DMS153 (cell line): ENCODE results near the gene C2CD4A.
A peak's percentile ranks its signal among the peaks of the same experiment; 100 is the strongest.

Experiments
- DNase-seq: peaks from one replicate; lab custom pipeline; 2025; lab: John Stamatoyannopoulos, UW

Gene C2CD4A

DNA sequence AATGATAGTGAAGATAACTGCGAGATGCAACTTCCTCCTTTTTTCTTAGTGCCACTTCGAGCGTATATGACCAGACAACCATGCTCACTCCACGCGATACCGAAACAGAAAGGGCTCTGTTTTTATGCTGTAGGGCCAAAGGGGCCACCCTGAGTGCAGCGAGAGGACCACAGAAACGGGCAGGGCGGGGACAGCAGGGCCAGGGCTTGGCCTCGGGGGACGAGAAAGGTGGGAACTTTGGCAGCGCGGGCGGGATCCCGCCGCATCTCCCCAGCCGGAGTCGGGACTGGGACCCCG lies 7.0 kb upstream of the C2CD4A start:
- no peak for DNase-seq

DNA sequence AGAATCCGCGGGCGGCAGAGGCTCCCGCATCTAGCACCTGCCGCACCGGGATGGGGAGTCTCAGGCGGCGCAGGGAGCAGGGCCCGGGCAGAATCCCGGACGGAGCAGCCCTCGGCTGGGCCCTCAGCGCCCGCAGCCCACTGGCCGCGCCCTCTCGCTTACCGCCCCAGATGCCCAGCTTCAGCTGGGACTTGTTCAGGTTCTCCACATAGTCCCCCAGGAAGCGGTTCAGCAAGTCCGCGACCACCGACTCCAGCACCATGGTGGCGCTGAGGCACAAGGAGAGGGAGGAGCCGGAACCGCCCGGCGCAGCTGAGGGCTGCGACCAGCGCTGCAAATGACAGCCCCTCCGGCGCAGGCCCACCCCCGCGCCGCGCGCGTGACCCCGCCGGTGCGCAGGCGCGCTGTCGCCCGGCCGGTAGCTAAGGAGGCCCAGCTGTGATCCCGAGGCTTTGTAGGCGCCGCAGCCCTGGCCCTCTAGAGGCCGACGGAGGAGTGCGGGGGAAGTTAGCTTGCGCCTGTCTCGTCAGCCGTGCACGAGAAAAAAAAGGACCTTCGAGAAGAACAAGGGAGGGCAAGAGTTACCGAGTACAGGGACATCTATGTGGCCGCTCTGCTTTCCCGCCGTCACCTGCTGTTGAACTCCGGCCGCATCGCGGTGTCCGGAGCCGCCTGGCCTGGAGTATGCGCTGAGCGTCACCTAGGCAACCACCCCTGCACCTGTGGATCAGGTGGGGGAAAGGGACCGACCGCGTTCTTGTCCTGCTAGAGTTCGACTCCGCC lies 6.5 kb upstream of the C2CD4A start, which contains the start of gene VPS13C:
VPS13C (minus strand) TSS at position 335 of the 783 bp plus-strand sequence; CDS start at position 262, 73 bp downstream.
- peak; percentile 63 for DNase-seq

DNA sequence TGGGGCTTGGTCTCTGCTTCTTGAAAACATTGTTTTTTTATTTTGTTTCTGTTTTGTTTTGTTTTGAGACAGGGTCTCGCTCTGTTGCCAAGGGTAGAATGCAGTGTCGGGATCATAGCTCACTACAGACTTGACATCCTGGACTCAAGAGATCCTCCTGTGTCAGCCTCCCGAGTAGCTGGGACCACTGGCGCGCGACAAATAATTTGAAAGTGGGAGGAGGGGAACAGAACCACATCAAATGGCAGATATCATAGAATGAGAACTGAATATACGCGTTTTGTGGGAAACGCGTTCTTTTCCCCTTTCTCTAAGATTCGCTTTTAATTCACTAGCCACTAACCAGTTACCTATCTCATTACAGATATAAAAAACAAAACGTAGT lies 5.9 kb upstream of the C2CD4A start:
- no peak for DNase-seq

DNA sequence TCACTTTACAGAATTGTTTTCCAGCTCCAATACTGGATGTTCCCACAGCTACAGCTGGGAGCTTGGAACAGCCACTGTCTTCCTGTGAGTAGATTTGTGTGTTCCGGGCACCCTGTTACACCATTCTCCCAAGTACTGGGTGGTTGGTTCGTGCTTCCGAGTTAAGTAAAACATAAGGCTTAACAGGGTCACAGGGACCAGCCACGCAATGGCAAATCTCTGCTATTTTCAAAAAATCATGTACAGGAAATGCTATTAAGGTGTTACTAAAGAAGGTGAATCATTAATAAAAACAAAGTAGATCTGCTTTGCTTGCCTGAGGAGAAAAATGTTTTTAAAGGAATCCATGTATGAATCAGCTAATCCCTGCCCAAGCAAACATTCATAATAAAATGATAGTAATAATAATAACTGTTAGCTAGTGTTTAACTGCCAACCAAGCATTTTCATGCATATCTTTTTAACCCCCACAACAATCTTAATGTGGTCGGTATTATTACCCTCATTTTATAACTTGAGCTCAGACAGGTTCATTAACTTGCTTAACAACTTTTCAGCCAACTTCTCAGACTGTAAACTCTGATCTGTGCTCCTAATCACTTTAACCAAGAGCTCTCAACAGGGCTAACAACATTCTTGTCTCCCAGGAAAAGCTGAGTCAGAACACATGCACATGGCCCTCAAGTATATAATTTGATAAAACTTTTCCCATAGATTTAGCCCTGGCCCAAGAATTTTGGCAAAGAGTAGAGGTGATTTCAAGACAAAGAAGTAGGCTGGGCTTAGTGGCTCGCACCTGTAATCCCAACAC lies 2.7 kb upstream of the C2CD4A start:
- DNase-seq = no peak

DNA sequence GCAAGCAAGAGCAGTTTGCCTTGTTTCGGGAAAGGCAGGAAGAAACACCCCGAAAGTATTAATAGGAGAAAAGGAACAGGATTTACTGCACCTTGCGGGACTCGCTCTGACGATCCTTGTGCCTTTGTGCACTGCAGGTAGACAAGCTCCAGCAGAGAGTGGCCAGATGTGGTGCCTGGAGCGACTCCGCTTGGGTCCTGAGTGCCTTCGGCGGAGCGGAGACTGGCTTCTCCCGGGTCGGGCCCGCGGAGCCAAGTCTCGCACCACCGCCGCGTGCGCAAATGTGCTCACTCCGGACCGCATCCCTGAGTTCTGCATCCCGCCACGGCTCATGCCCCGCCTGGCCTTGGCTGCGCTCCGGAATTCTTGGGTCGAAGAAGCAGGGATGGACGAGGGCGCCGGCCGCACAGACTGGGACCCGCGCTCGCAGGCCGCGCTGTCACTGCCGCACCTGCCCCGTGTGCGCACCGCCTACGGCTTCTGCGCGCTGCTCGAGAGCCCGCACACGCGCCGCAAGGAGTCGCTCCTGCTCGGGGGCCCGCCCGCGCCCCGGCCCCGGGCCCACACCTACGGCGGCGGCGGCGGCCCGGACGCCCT lies 769 bp downstream of the C2CD4A start:
- DNase-seq = no peak

DNA sequence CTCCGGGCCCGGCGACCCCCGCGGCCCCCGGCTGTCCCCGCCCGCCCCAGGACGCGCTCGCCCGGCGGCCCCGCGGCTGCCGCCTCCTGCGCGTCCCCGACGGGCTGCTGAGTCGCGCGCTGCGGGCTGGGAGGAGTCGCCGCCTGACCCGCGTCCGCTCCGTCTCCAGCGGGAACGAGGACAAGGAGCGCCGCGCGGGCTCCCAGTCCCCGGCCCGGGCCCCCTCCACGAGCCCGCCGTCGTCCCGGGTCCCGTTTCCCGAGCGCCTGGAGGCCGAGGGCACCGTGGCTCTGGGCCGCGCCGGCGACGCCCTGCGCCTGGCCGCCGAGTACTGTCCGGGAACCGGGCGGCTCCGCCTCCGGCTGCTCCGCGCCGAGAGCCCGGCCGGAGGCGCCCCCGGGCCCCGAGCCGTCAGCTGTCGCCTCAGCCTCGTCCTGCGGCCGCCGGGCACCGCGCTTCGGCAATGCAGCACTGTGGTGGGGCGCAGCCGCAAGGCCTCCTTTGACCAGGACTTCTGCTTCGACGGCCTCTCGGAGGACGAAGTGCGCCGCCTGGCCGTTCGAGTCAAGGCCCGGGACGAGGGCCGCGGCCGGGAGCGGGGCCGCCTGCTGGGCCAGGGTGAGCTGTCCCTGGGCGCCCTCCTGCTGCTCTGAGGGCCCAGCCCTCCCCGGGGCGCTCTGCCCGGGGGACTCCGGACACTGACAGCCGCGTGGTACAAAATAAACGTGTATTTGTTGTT lies 1.5 kb downstream of the C2CD4A start:
- no peak for DNase-seq

DNA sequence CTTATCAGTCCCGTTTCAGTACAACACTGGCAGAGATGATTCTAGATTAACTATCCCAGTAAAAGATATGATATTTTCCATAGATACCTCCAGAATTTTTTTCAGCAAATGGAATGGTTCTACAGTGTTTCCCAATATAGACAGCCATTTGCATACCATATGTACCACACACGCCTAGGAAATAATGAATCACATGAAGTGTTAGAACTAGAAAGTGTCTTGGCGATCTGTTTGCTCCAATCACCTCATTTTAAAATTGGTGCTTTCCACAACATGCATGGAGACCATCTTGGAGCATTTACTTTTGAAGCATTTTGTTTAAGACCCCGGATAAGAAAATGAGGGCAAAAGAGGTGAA lies 2.0 kb downstream of the C2CD4A start:
- no peak for DNase-seq

DNA sequence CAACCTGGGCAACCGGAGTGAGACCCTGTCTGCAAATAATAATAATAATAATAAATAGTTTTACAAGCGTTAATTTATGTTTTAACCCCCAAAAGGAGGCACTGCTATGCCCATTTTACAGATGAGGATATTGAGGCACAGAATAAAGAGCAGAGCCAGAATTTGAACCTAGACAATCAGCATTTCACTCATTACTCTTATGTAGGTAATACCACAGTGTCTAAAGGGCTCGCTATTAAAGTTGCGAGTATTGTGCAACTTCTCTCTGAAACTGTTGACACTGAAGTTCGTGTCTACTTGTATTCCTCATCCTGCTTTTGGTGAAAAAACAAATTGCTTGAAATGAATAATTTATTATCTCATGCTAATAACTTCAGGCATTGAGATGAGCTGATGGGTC lies 2.8 kb downstream of the C2CD4A start:
- DNase-seq = no peak

DNA sequence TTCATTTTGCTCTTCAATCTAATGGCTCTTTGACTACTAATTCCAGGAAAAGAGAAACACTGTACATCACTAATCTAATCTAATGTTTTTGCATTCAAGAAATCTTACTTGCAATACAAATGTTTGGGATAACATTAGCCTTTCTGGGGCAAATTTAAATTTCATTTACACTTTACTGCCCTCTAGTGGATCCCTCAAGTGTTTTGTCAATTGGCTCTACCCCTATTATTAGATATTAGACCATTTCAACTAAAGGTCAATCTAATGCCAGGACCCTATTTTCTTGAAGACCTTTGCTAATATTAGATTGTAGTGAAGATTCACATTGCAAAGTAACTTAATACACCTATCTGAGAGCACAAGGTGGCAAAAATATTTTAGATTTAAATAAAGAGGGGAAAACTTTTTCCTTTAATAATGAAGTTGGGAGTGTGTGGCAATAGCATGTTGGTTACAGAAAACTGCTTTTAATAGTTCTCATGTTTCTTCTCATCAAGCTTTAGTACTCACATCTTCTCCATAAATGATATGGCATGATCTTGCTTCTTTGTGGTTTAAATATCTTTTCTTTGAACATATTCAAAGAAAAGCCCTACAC lies 5.0 kb downstream of the C2CD4A start:
- no peak for DNase-seq

DNA sequence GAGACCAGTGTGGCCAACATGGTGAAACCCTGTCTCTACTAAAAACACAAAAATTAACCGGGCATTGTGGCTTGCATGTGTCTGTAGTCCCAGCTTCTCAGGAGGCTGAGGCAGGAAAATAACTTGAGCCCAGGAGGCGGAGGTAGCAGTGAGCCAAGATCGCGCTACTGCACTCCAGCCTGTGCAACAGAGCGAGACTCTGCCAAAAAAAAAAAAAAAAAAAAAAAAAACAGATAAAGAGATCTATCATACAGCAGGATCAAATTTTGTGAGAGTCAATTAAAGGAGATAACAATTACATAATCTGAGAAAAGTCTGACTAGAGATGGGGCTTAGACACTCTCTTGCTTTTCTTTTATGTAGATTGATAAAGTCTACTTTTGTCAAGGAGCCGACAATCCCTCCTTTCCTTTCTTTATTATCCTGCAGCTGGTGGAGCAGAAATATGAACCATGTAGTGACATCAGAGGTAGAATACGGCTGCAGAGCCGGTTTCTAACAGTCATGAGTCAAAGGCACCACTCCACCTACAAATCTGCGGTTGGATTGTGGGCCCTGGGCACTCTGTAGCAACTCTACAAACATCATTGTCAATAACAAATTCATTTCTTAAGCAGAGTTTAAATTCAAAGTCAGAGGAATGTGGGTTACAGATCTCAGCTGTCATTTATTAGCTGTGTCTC lies 9.0 kb downstream of the C2CD4A start:
- DNase-seq = peak; percentile 36

DNA sequence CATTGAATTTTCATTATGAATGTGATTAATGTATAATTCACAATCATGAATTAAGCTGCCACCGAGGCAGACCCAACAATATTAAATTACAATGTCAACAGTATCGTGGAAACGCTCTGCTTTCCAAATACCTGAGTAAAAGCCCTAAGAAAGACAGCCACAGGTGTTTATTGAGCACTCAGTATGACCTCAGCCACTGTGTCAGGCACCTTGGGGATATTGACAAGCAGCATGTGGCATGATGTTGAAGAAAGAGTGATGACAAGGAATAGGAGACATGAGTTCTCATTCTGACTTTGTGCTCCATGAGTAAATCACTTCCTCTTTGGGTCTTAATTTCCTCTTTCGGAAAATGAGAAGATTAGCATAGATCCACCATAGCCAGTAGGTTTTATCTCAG lies 12.8 kb downstream of the C2CD4A start:
- no peak for DNase-seq

DNA sequence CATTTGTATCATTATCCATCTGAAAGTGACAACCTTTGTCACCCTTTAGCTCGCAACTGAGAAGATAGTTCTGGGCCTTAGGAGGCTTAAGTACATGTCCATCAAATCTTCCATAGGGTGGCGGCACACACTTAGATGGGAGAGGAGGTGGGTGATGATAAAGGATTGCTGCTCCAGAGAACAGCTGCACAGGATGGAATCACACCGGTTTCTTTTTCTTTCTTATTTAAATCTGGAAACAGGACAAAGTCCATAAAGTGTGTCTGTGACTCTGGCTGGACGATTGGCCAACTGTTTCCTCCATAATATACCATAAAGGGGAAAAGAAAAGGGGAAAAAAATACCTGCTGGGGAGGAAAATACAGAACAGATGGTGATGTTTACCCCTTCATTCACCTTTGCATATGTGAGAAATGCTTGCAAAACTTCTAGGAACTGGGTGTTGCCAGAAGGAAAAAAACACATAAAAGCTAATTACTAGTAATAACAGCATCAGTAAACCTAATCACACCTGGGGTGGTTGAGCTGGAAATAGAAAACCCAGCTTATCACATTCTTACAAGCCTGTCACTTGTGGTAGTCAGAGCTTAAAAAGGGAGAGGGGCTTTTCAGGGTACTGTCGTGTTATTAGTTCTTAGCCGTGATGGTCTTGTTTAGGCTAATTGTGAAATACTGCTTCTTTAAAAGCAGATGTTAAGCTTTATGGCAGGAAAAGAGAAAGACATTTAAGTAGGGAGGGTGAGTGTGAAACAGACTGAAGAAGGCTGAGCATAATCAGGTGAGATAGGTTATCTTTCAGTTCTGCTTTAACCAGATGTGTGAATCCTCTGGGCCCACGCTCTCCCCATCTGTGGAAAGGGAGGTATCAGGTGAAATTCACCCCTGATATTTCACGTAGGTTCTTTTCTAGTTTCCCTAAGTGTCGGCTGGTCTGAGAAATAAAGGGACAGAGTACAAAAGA lies 16.7 kb downstream of the C2CD4A start:
- DNase-seq = no peak

DNA sequence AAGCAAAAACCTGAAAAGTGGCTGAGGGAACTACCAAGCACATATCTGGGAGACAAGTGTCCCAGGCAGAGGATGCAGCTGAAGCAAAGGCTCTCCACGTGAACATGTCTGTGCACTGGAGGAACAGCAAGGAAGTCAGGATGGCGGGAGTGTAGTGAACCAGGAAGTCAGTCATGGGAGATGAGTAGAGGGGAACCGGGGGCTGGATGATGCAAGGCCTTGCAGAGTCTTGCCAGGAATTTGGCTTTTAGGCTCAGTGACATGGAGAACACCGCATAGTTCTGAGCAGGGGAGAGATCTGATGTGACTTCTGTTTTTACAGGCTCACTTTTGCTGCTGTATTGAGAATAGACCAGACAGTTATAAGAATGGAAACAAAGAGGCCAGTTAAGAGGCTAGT lies 19.0 kb downstream of the C2CD4A start:
- DNase-seq = no peak

DNA sequence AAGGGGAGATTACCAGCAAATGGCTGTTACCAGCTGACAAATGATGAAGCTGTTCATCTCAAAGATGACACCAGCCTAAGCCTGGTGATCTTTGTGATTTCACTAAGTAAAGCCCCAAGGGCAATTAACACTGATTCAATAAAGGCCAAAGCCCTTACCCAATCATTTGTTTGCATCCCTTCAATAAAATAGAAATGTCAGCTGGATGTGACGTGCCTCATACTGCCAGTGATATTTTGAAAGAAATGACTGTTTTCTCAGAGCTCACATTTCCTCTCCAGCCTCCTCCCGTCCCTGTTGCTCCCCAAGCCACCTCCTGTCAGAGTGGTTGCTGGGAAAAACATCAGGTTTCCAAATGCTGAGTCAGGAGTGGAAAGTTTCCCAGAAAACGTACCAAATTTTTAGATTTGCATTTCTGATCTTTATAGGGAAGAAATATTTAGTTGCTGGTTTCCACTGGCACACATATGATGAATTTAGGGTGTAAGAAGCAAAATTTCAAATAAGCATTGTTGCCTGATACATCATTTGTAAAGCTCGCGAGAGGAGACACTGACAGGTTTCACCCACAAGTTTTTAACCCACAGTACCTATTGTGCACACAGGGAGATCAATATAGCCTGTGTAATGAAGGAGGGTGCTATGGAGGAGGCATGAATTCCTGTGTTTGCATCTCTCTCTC lies 21.0 kb downstream of the C2CD4A start:
- no peak for DNase-seq

DNA sequence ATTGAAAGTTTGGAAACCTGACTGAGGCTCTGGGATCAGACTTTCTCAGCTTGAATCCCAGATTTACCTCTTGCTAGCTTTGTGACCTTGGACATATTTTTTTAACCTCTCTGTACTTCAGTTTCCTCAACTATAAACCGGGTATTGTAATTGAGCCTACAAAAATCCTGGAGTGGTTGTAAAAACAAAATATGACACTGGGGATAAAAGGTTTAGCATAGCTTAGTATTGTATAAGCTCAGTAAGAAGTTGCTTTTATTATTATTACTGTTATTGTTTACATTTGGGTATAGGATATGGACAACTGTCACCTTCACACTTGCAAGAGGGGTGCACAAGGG lies 21.5 kb downstream of the C2CD4A start:
- no peak for DNase-seq

DNA sequence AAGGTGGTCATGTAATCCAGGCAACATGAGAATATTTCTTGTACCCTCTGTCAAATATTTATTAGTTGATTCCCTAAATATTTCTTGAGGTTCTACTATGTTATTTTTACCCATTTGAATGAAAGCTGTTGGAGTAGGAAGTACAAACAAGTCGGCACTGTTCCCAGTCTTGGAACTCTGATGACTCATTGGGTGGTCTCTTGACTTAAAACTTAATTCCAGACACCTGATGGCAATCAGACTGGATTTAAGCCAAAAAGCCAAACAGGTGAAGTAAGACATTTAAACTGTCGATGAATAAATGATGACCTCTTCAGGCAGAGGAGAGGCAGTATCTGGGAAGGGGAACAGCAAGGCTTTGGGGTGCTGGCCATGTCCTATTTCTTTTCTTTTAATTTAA lies 22.8 kb downstream of the C2CD4A start:
- no peak for DNase-seq

DNA sequence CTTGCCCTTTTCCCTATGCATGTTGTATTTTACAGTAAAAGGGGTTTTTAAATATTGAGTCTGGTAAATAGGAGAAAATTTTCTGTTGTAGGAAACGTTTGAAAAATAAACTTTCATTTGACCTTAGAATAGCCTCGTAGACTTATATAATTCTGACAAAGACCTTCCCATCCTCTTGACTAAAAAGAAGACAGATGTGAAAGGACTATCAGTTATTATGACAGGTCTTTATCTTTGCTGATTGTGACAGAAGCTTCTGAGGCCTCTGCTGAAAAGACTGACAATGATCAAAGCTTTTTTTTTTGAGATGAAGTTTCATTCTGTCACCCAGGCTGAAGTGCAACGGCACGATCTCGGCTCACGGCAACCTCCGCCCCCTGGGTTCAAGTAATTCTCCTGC lies 24.2 kb downstream of the C2CD4A start:
- DNase-seq = no peak

DNA sequence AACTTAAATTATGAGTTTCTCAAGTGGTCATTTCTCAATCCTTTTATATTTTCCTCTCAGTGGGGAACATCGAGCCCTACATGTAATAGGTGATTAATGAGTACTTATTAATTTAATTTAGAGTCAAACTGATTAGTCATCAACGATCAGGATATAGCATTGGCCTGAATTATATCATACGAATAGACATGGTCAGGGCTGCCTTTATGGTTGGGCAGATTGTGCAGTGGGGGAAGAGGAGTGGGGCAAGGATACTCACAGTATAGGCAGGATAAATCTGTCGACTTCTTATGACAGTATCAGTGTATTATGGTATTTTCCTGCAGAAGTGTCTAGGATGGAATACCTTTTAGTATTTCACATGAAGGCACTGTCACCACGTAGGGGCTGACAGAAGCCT lies 27.0 kb downstream of the C2CD4A start:
- no peak for DNase-seq

DNA sequence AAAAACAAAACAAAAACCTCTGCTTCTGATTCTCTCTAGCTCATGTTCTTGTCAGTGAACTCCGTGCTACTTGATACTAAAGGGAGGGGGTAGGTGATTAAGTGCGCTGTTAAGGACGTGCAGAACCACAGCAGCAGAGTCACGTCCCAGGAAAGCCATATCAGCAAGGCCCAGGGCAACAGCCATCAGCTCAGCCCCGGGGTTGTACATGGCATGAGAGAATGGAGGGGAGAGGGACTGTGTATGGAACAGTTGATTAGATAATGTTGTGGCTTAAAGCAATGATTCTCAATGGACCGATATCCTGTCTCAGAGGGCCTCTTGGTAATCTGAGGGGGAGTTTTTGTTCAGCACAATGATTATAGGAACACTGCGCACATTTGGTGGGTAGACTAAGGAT lies 27.6 kb downstream of the C2CD4A start:
- no peak for DNase-seq

DNA sequence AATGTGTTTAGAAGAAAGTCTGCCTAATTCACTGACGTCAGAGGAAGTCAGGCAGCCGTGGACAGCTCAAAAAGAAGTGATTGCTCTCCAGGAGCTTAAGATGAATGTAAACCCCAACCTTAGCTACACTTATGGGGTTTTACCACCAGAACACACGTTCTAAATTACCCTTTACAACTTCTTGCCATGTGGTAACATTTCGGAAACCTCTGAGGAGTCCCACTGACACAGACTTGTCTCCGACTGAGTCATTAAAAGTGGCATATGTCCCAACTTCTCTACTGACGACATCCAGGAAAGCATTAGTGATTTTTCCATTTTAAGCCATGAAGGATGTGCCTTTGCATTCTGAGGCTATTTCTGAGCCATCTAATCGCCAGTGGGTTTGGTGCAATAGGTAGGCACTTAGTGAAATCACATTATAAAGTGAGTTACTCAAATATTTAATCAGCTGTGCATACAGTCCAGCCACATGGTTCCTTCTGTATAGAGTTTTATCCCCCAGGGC lies 32.4 kb downstream of the C2CD4A start:
- DNase-seq = no peak
